Panc1 (cell line): ENCODE measurements around the gene ARG2. TPM values are rescaled to one million over a fixed set of nuclear protein-coding genes. Genes with fewer than 3 reads are reported as not detected.

Experiments used
- ATAC-seq: fragments of 200-7000 bp; cut with Tn5 transposase; 2 replicates; pipeline ENCODE4 v1.9.1; 2020; ENCODE audit warnings: mild to moderate bottlenecking, moderate library complexity
- BruUV-seq: library from RNA; stranded (reverse); fragments of 400-500 nt; replicated peaks from 2 replicates; lab custom pipeline; 2021; lab: Mats Ljungman, UMichigan
- CTCF ChIA-PET: fragments of 300-600 bp; sonication (Branson Sonifier 250); formaldehyde crosslinking; loops from one replicate; lab custom pipeline; 2022; ENCODE audit warnings: antibody characterized with exemption; lab: Charles Lee
- POLR2A ChIA-PET: fragments of 300-600 bp; sonication (Branson Sonifier 250); formaldehyde crosslinking; loops from one replicate; lab custom pipeline; 2022; ENCODE audit warnings: antibody characterized with exemption; lab: Charles Lee
- DNase-seq: peaks from one replicate; pipeline ENCODE4 v3.0.0-alpha.2; 2010; ENCODE audit warnings: low read depth, low spot score
- H3K27ac ChIP-seq: 2 replicates; pipeline ENCODE4 v1.5.1; 2011; ENCODE audit warnings: mild to moderate bottlenecking, low read length, inconsistent platforms
- H3K27me3 ChIP-seq: fragments of 200-500 bp; sonication (Bioruptor generic); 2 replicates; pipeline ENCODE4 v1.6.0; 2014; ENCODE audit warnings: low read length, inconsistent platforms; ENCODE audit not compliant: control insufficient read depth, insufficient read depth
- H3K36me3 ChIP-seq: fragments of 200-500 bp; sonication (Bioruptor generic); 2 replicates; pipeline ENCODE4 v1.5.1; 2014; ENCODE audit warnings: inconsistent platforms, mild to moderate bottlenecking, low read length, moderate library complexity; ENCODE audit not compliant: control insufficient read depth, insufficient read depth
- H3K4me1 ChIP-seq: 2 replicates; pipeline ENCODE4 v1.5.1; 2011; ENCODE audit warnings: inconsistent platforms, mild to moderate bottlenecking, low read length, moderate library complexity; ENCODE audit not compliant: control insufficient read depth, insufficient read depth
- H3K4me3 ChIP-seq, 2 experiments: 2 replicates each; pipeline ENCODE4 v1.5.1; 2011 to 2012; ENCODE audit warnings: low read depth in 2 of 2, low read length in 2 of 2, mild to moderate bottlenecking in 2 of 2, inconsistent platforms in 1 of 2, moderate library complexity in 1 of 2
- H3K9me3 ChIP-seq: fragments of 200-500 bp; sonication (Bioruptor generic); 2 replicates; pipeline ENCODE4 v1.5.1; 2014; ENCODE audit warnings: low read depth, mild to moderate bottlenecking, inconsistent platforms, low read length, moderate library complexity; ENCODE audit not compliant: control insufficient read depth, insufficient read depth
- CTCF ChIP-seq: fragments of 450-650 bp; IDR thresholded peaks from 2 replicates; pipeline ENCODE4 v1.5.1; 2017; ENCODE audit warnings: mild to moderate bottlenecking
- POLR2AphosphoS5 ChIP-seq: IDR thresholded peaks from 2 replicates; pipeline ENCODE4 v1.6.1; 2012; ENCODE audit warnings: mild to moderate bottlenecking, low read depth, low read length, moderate library complexity
- REST ChIP-seq, 2 experiments: IDR thresholded peaks; 2 replicates each; pipeline ENCODE4 v1.6.1; 2011 to 2012; ENCODE audit warnings: low read depth in 2 of 2, control low read depth in 1 of 2, low read length in 1 of 2, mild to moderate bottlenecking in 1 of 2, moderate library complexity in 1 of 2; ENCODE audit not compliant: insufficient read depth in 1 of 2
- SIN3A ChIP-seq: IDR thresholded peaks from 2 replicates; pipeline ENCODE4 v1.6.1; 2012; ENCODE audit warnings: low read depth, mild to moderate bottlenecking, low read length, moderate library complexity, borderline replicate concordance; ENCODE audit not compliant: insufficient read depth
- TCF7L2 ChIP-seq: IDR thresholded peaks from 2 replicates; pipeline ENCODE4 v1.6.1; 2011; ENCODE audit warnings: mild to moderate bottlenecking, low read depth, low read length, inconsistent platforms
- in situ Hi-C: cut with HindIII; loops from 2 replicates; pipeline ENCODE4 v1.10.0; 2016; ENCODE audit warnings: low sequenced_read_pairs, low pct_unique_long_range_greater_than_20kb
- intact Hi-C: fragments of 100-400 bp; cut with micrococcal nuclease; formaldehyde crosslinking; loops from one replicate; pipeline ENCODE4 v1.10.0; 2022; ENCODE audit not compliant: unreplicated experiment
- total RNA-seq: library from RNA; stranded (reverse); gene quantifications from one replicate; pipeline ENCODE4 v1.2.1, GENCODE V29; 2021; ENCODE audit not compliant: unreplicated experiment

The ARG2 gene
- total RNA-seq, 1 experiment from 2014 or later: 1.1 TPM

GRCh38 chr14:67663633-67664032, 43.9 kb downstream of the ARG2 start:
- no peak for DNase-seq
- ChIA-PET CTCF (interaction anchor here (0.6 to 0.7 kb wide), 3 partner anchors 36 to 134 kb away, joined by 3 read pairs; no protein-coding TSS in a partner anchor), POLR2A (no interaction called here)
- Histone ChIP-seq H3K9me3 (no peaks in the 10 kb centered on the region), H3K27me3 (no peaks in the 10 kb centered on the region), H3K36me3 (no peaks in the 10 kb centered on the region), H3K27ac (no peak overlapping the region), H3K4me3 (no peak overlapping the region), H3K4me1 (no peaks in the 10 kb centered on the region; the same call in 1 of the 2 replicates)
- in situ Hi-C loops: no loop called here
- intact Hi-C loops: loop anchor here (10.0 kb wide), 1 partner anchor 79 kb away; no protein-coding TSS in a partner anchor
- no peak for TF ChIP-seq TCF7L2
- TF ChIP-seq SIN3A: no peak
- no peak for TF ChIP-seq CTCF
- no TSS peak for BruUV-seq
- ATAC-seq: no peak

- TF ChIP-seq POLR2AphosphoS5 (no peak), SIN3A (no peak), TCF7L2 (no peak), REST (IDR thresholded peaks at IDR 0.05; ENCODE audit: insufficient read depth in 1 of 2, low read depth in 2 of 2, low read length in 1 of 2) (no peak)
- DNase-seq (no peak), ATAC-seq (no peak)
- CTCF ChIA-PET: no interaction called here
- POLR2A ChIA-PET: no interaction called here
- BruUV-seq: no TSS peak
- Histone ChIP-seq H3K4me1 (no peaks in the 10 kb centered on the region; the same call in 1 of the 2 replicates), H3K9me3 (no peaks in the 10 kb centered on the region), H3K36me3 (no peaks in the 10 kb centered on the region), H3K27ac (no peak overlapping the region), H3K4me3 (no peak overlapping the region), H3K27me3 (no peaks in the 10 kb centered on the region)
- in situ Hi-C loops: no loop called here
- intact Hi-C loops: loop anchor here (5.0 to 10.0 kb wide), 2 partner anchors 49 to 81 kb away; partner anchors contain the start of gene ARG2
Observed at GRCh38 chr14:67665868-67666267, 46.1 kb downstream of the ARG2 start.
